ENCODE measurements around the gene PIK3AP1. TPM values are rescaled to one million over a fixed set of nuclear protein-coding genes. Genes with fewer than 3 reads are reported as not detected.

The PIK3AP1 gene, protein sequence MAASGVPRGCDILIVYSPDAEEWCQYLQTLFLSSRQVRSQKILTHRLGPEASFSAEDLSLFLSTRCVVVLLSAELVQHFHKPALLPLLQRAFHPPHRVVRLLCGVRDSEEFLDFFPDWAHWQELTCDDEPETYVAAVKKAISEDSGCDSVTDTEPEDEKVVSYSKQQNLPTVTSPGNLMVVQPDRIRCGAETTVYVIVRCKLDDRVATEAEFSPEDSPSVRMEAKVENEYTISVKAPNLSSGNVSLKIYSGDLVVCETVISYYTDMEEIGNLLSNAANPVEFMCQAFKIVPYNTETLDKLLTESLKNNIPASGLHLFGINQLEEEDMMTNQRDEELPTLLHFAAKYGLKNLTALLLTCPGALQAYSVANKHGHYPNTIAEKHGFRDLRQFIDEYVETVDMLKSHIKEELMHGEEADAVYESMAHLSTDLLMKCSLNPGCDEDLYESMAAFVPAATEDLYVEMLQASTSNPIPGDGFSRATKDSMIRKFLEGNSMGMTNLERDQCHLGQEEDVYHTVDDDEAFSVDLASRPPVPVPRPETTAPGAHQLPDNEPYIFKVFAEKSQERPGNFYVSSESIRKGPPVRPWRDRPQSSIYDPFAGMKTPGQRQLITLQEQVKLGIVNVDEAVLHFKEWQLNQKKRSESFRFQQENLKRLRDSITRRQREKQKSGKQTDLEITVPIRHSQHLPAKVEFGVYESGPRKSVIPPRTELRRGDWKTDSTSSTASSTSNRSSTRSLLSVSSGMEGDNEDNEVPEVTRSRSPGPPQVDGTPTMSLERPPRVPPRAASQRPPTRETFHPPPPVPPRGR
- 4.1 and 4.2 TPM in 2 replicates for total RNA-seq

- DNase-seq (ENCODE audit: low read depth) = no peak
- TF ChIP-seq CTCF (conservative IDR thresholded peaks at IDR 0.05; ENCODE audit: low read depth, low read length) = no peak
- peak within 1 kb of the TSS; percentile 75 for H3K4me3 ChIP-seq (ENCODE audit: low read depth, low read length)
Observed at GRCh38 chr10:96720422-96721206, at the start of gene PIK3AP1. Gene PIK3AP1 (minus strand): TSS chr10:96720514. CDS start chr10:96720394, 120 bp downstream.

GRCh38 chr10:96768136-96768535 is 47.8 kb upstream of the PIK3AP1 start:
- no peak overlapping the region for H3K4me3 ChIP-seq (ENCODE audit: low read depth, low read length)
- DNase-seq (ENCODE audit: low read depth) = no peak
- TF ChIP-seq CTCF (conservative IDR thresholded peaks at IDR 0.05; ENCODE audit: low read depth, low read length) = no peak

DNA sequence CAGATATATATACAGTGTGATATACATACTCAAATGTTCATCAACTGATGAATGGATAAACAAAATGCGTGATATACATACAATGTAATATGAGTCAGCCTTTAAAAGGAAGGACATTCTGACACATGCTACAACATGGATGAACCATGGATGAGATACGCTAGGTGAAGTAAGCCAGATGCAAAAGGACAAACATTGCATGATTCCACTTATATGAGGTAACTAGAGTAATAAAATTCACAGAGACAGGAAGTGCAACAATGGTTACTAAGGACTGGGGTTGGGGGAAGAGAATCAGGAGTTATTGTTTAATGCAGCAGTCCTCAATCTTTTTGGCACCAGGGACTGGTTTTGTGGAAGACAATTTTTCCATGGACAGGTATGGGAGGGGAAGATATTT is 47.3 kb upstream of the PIK3AP1 start:
- no peak for TF ChIP-seq CTCF (conservative IDR thresholded peaks at IDR 0.05; ENCODE audit: low read depth, low read length)
- no peak for DNase-seq (ENCODE audit: low read depth)

GRCh38 chr10:96765406-96766240 is 45.3 kb upstream of the PIK3AP1 start:
- DNase-seq (ENCODE audit: low read depth) = no peak
- TF ChIP-seq CTCF (conservative IDR thresholded peaks at IDR 0.05; ENCODE audit: low read depth, low read length) = peak; percentile 97

More for the DNA sequence above, 47.3 kb upstream of the PIK3AP1 start:
- H3K4me3 ChIP-seq (ENCODE audit: low read depth, low read length) = no peak overlapping the region

DNA sequence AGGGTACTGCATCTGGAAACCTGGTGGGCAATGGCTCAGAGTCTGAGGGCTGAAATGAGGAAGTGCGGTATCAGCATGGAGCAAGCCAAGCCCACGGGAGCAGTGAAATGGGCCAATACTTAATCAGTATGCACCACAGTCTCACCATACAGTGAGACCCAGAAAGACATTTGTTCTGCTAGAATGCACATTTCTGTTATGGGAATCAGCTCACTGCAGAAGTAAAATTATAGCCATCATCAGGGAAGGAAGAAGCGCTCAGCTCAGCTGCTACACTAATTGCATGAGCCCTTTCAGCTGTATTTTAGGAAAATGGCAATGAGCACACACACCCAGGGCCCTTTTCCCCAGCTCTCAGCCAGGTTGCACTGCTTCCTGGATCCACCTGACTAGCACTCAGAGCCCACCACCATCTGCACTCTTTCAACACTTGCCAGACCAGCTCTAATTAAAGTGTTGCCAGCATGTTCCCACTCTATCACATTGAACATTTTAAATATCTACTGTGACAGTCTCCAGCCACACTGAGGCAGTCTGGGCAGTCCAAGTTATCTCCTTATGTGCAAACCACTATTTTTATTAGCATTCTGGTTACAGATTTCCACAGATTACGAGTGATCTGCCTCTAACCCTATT is 44.2 kb upstream of the PIK3AP1 start:
- no peak for DNase-seq (ENCODE audit: low read depth)
- no peak overlapping the region for H3K4me3 ChIP-seq (ENCODE audit: low read depth, low read length)
- no peak for TF ChIP-seq CTCF (conservative IDR thresholded peaks at IDR 0.05; ENCODE audit: low read depth, low read length)

More at GRCh38 chr10:96765406-96766240, 45.3 kb upstream of the PIK3AP1 start:
- no peak overlapping the region for H3K4me3 ChIP-seq (ENCODE audit: low read depth, low read length)

Data from epithelial cell of proximal tubule (primary cell).